Sigmoid colon (tissue), 7 donors: Measurements from ENCODE around the gene GINS2. TPM values are rescaled to one million over a fixed set of nuclear protein-coding genes. Genes with fewer than 3 reads are reported as not detected.

Source experiments
- DNase-seq: peaks from one replicate; pipeline ENCODE4 v3.0.0-alpha.2; 2019
- H3K27ac ChIP-seq, 4 donors: fragments of 200-600 bp; sonication (generic); one replicate each; pipeline ENCODE4 v1.5.1; 2016 to 2019; ENCODE audit warnings: mild to moderate bottlenecking in 1 of 4
- H3K27me3 ChIP-seq, 3 donors: fragments of 200-600 bp; sonication (generic); one replicate each; pipeline ENCODE4 v1.5.1; 2019; ENCODE audit warnings: mild to moderate bottlenecking in 1 of 3
- H3K36me3 ChIP-seq, 4 donors: fragments of 200-600 bp; sonication (generic); one replicate each; pipeline ENCODE4 v1.5.1; 2016 to 2019
- H3K4me1 ChIP-seq, 4 donors: fragments of 200-600 bp; sonication (generic); one replicate each; pipeline ENCODE4 v1.5.1; 2017 to 2019
- H3K4me3 ChIP-seq, 4 donors: fragments of 200-600 bp; sonication (generic); one replicate each; pipeline ENCODE4 v1.5.1; 2017 to 2019; ENCODE audit warnings: mild to moderate bottlenecking in 2 of 4, moderate library complexity in 1 of 4
- H3K9me3 ChIP-seq, 4 donors: fragments of 200-600 bp in 3 of 4; sonication (generic) in 3 of 4; one replicate each; pipeline versions ENCODE4 v1.5.1 to v1.6.1; 2013 to 2019
- CTCF ChIP-seq, 4 experiments: fragments of 450-650 bp in 3 of 4; fragments of 200-600 bp in 1 of 4; IDR thresholded peaks; one replicate each; pipeline ENCODE4 v1.5.1; 2016 to 2019; ENCODE audit warnings: antibody characterized with exemption in 4 of 4, mild to moderate bottlenecking in 3 of 4, moderate library complexity in 2 of 4
- EP300 ChIP-seq, 4 donors: sonication (generic); formaldehyde crosslinking; IDR thresholded peaks; one replicate each; pipeline ENCODE4 v1.6.1; 2017; ENCODE audit warnings: antibody characterized with exemption in 4 of 4
- POLR2A ChIP-seq, 2 donors: fragments of 450-650 bp; IDR thresholded peaks; one replicate each; pipeline ENCODE4 v1.6.1; 2016; ENCODE audit warnings: antibody characterized with exemption in 2 of 2, mild to moderate bottlenecking in 2 of 2, moderate library complexity in 2 of 2
- POLR2AphosphoS5 ChIP-seq, 4 donors: sonication (generic); formaldehyde crosslinking; IDR thresholded peaks; one replicate each; pipeline ENCODE4 v1.6.1; 2017; ENCODE audit warnings: antibody characterized with exemption in 4 of 4
- WGBS, 2 donors: extraction: QIAGEN DNeasy Blood & Tissue Kit; methylation state at CpG; one replicate each; pipeline ENCODE4 v1.1.7; 2013; 5-methylcytosine and 5-hydroxymethylcytosine counted together
- intact Hi-C: fragments of 100-400 bp; cut with DNase I; formaldehyde crosslinking; loops from one replicate; pipeline ENCODE4 v1.15.1; 2023
- polyA plus RNA-seq, 3 donors: library from polyadenylated mRNA; stranded (reverse); fragments of 200-250 nt; gene quantifications; one replicate each; pipeline ENCODE4 v1.2.3, GENCODE V29; 2013
- total RNA-seq, 4 donors: library from RNA; depleted of rRNA; stranded (reverse); fragments of >200 nt; gene quantifications; one replicate each; pipeline ENCODE4 v1.1.0, GENCODE V29; 2016
- donor health status: healthy with polysubstance abuse.
- donor health status: Bipolar disorder and iron deficiency.
- donor health status: healthy.

Gene GINS2
- total and polyA plus RNA-seq, 7 donors: 0.16 to 9.6 (median 1.2) TPM; not detected in 1

GRCh38 chr16:85709766-85710585 is 21.2 kb upstream of the GINS2 start:
- DNase-seq: no peak
- H3K4me1 ChIP-seq: no peaks in the 10 kb centered on the region
- H3K27me3 ChIP-seq: no peaks in the 10 kb centered on the region
- H3K9me3 ChIP-seq: peaks cover 0 to 6% (median 0%) of the 10 kb centered on the region in 4 donors
- intact Hi-C loops: loop anchor here (10.0 kb wide), 2 partner anchors 315 to 595 kb away; partner anchors contain the start of gene CIBAR2
- WGBS, 2 donors: 68 to 83% methylated on average over 53 of the region's 53 CpGs
- no peaks in the 10 kb centered on the region for H3K36me3 ChIP-seq
- no peak overlapping the region for H3K4me3 ChIP-seq
- H3K27ac ChIP-seq: no peak overlapping the region
- TF ChIP-seq POLR2A (IDR thresholded peaks at IDR 0.05): no peak
- no peak for TF ChIP-seq CTCF (IDR thresholded peaks at IDR 0.05)
- no peak for TF ChIP-seq EP300 (IDR thresholded peaks at IDR 0.05)
- TF ChIP-seq POLR2AphosphoS5 (IDR thresholded peaks at IDR 0.05): no peak

GRCh38 chr16:85708338-85708737 is 19.6 kb upstream of the GINS2 start:
- no peak for DNase-seq
- Histone ChIP-seq H3K9me3 (peaks cover 0 to 6% (median 0%) of the 10 kb centered on the region in 4 donors), H3K27me3 (no peaks in the 10 kb centered on the region), H3K4me1 (no peaks in the 10 kb centered on the region), H3K4me3 (no peak overlapping the region), H3K27ac (no peak overlapping the region), H3K36me3 (no peaks in the 10 kb centered on the region)
- TF ChIP-seq CTCF (IDR thresholded peaks at IDR 0.05) (no peak), POLR2AphosphoS5 (IDR thresholded peaks at IDR 0.05) (no peak), POLR2A (IDR thresholded peaks at IDR 0.05) (no peak), EP300 (IDR thresholded peaks at IDR 0.05) (no peak)
- 91 to 94% methylated on average over 6 of the region's 6 CpGs for WGBS, 2 donors
- intact Hi-C loops: no loop called here

- DNase-seq: no peak
- no peaks in the 10 kb centered on the region for H3K4me1 ChIP-seq
- no peaks in the 10 kb centered on the region for H3K27me3 ChIP-seq
- no peaks in the 10 kb centered on the region for H3K36me3 ChIP-seq
- intact Hi-C loops: no loop called here
- H3K4me3 ChIP-seq: no peak overlapping the region
- H3K27ac ChIP-seq: no peak overlapping the region
- TF ChIP-seq POLR2A (IDR thresholded peaks at IDR 0.05) (no peak), EP300 (IDR thresholded peaks at IDR 0.05) (no peak), CTCF (IDR thresholded peaks at IDR 0.05) (no peak), POLR2AphosphoS5 (IDR thresholded peaks at IDR 0.05) (no peak)
- 25 to 74% methylated on average over 16 of the region's 16 CpGs for WGBS, 2 donors
- peaks cover 0 to 6% (median 0%) of the 10 kb centered on the region in 4 donors for H3K9me3 ChIP-seq
These were observed 18.9 kb upstream of the GINS2 start for GRCh38 chr16:85707528-85708095.

GRCh38 chr16:85706449-85707034 is 17.8 kb upstream of the GINS2 start:
- no peak for DNase-seq
- WGBS, 2 donors: 92 to 96% methylated on average over 11 of the region's 11 CpGs
- H3K27me3 ChIP-seq: no peaks in the 10 kb centered on the region
- H3K9me3 ChIP-seq: no peaks in the 10 kb centered on the region
- H3K4me1 ChIP-seq: no peaks in the 10 kb centered on the region
- H3K4me3 ChIP-seq: no peak overlapping the region
- H3K27ac ChIP-seq: no peak overlapping the region
- intact Hi-C loops: no loop called here
- H3K36me3 ChIP-seq: no peaks in the 10 kb centered on the region
- no peak for TF ChIP-seq POLR2A (IDR thresholded peaks at IDR 0.05)
- no peak for TF ChIP-seq EP300 (IDR thresholded peaks at IDR 0.05)
- no peak for TF ChIP-seq CTCF (IDR thresholded peaks at IDR 0.05)
- TF ChIP-seq POLR2AphosphoS5 (IDR thresholded peaks at IDR 0.05): no peak
